Measurements from ENCODE around the gene SHTN1.

DNA sequence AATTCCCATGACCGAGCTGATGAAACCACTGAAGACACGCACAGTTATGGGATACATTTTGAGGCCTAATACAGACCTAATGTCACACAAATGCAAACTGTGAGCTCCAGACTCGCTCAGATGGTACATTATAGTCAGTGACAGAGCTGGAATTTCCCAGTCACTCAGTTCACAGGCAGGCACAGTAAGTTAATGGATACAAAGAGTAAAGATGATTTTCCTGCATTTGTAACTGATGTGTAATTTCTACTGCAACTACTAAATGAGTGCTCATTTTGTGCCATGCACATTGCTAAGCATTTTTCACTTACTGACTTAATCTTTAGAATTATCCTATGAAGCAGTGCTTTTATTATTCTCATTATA is 99.2 kb downstream of the SHTN1 start:
- TF ChIP-seq POLR2AphosphoS5 (IDR thresholded peaks at IDR 0.05) (no peak), POLR2A (IDR thresholded peaks at IDR 0.05) (no peak)
- TF ChIP-seq, protein P1, sequence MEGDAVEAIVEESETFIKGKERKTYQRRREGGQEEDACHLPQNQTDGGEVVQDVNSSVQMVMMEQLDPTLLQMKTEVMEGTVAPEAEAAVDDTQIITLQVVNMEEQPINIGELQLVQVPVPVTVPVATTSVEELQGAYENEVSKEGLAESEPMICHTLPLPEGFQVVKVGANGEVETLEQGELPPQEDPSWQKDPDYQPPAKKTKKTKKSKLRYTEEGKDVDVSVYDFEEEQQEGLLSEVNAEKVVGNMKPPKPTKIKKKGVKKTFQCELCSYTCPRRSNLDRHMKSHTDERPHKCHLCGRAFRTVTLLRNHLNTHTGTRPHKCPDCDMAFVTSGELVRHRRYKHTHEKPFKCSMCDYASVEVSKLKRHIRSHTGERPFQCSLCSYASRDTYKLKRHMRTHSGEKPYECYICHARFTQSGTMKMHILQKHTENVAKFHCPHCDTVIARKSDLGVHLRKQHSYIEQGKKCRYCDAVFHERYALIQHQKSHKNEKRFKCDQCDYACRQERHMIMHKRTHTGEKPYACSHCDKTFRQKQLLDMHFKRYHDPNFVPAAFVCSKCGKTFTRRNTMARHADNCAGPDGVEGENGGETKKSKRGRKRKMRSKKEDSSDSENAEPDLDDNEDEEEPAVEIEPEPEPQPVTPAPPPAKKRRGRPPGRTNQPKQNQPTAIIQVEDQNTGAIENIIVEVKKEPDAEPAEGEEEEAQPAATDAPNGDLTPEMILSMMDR (IDR thresholded peaks at IDR 0.05): no peak
